K562 (cell line): Measurements from ENCODE around the gene FZD4. TPM values are rescaled to one million over a fixed set of nuclear protein-coding genes. Genes with fewer than 3 reads are reported as not detected.

ENCODE experiments used
- ATAC-seq: fragments of 200-7000 bp; cut with Tn5 transposase; 3 replicates; pipeline ENCODE4 v1.9.1; 2020; ENCODE audit warnings: moderate library complexity
- BruUV-seq: library from RNA; stranded (reverse); fragments of 400-500 nt; replicated peaks from 2 replicates; lab custom pipeline; 2021; lab: Mats Ljungman, UMichigan
- CTCF ChIA-PET: fragments of 300-600 bp; formaldehyde crosslinking; extraction: SDS; loops from one replicate; lab custom pipeline; 2021; ENCODE audit warnings: low intra/inter-chr PET ratio; lab: Yijun Ruan, JAX
- POLR2A ChIA-PET: fragments of 300-600, 350-650 bp; sonication (Branson Sonifier 250); formaldehyde crosslinking; extraction: SDS; loops from one replicate; lab custom pipeline; 2021; ENCODE audit warnings: antibody characterized with exemption, inconsistent platforms; lab: Yijun Ruan, JAX
- DNase-seq, 4 experiments: peaks; one replicate each; pipeline versions ENCODE4 v3.0.0 to v3.0.0-alpha.2; 2011 to 2018; ENCODE audit warnings: low spot score in 3 of 4, mixed read lengths in 3 of 4; ENCODE audit errors: extremely low read depth in 1 of 4
- FAIRE-seq: peaks from 2 replicates; lab custom pipeline; 2011; peaks lifted over from hg19 to GRCh38; lab: Jason Lieb, UNC
- H2AFZ ChIP-seq: 2 replicates; pipeline ENCODE4 v1.6.0; 2011; ENCODE audit warnings: low read depth, low read length, control low read depth, inconsistent platforms
- H3K27ac ChIP-seq: fragments of 200-600 bp; 3 replicates; pipeline ENCODE4 v1.8.0; 2011; ENCODE audit warnings: low read depth, mild to moderate bottlenecking, control low read depth, inconsistent platforms, low read length, moderate library complexity, mixed read lengths; ENCODE audit errors: extremely low read depth
- H3K27me3 ChIP-seq, 2 experiments: fragments of 300-600 bp in 1 of 2; 2 replicates in 1 of 2; 3 replicates in 1 of 2; pipeline versions ENCODE4 v1.6.0 to v1.8.0; 2011; ENCODE audit warnings: inconsistent platforms in 2 of 2, low read length in 2 of 2, mild to moderate bottlenecking in 1 of 2, mixed read lengths in 1 of 2, moderate library complexity in 1 of 2; ENCODE audit not compliant: control insufficient read depth in 2 of 2, insufficient read depth in 2 of 2
- H3K36me3 ChIP-seq: fragments of 300-600 bp; 3 replicates; pipeline ENCODE4 v1.8.0; 2011; ENCODE audit warnings: mild to moderate bottlenecking, low read length, inconsistent platforms; ENCODE audit not compliant: control insufficient read depth, insufficient read depth
- H3K4me1 ChIP-seq, 2 experiments: fragments of 200-600 bp in 1 of 2; replicated peaks in 1 of 2; 2 replicates in 1 of 2; 3 replicates in 1 of 2; pipeline versions ENCODE4 v1.5.1 to v1.8.0; 2011; ENCODE audit warnings: inconsistent platforms in 2 of 2, low read length in 2 of 2, mild to moderate bottlenecking in 1 of 2, mixed read lengths in 1 of 2, moderate library complexity in 1 of 2; ENCODE audit not compliant: control insufficient read depth in 2 of 2, insufficient read depth in 2 of 2
- H3K4me2 ChIP-seq: 2 replicates; pipeline ENCODE4 v1.6.1; 2011; ENCODE audit warnings: low read length, control low read depth, inconsistent platforms, mixed read lengths; ENCODE audit not compliant: insufficient read depth
- H3K4me3 ChIP-seq: fragments of 200-600 bp; sonication (generic), shearing (Covaris generic); 2 replicates; pipeline ENCODE4 v1.5.1; 2016; ENCODE audit warnings: control low read depth, inconsistent platforms
- H3K79me2 ChIP-seq: fragments of 200-600 bp; 3 replicates; pipeline ENCODE4 v1.8.0; 2011; ENCODE audit warnings: low read length, inconsistent platforms; ENCODE audit not compliant: control insufficient read depth, insufficient read depth
- H3K9ac ChIP-seq, 2 experiments: 2 replicates each; pipeline versions ENCODE4 v1.6.0 to v1.6.1; 2011; ENCODE audit warnings: low read depth in 2 of 2, low read length in 2 of 2, control low read depth in 1 of 2, inconsistent platforms in 1 of 2, mild to moderate bottlenecking in 1 of 2, mixed read lengths in 1 of 2; ENCODE audit not compliant: insufficient read depth in 1 of 2
- H3K9me1 ChIP-seq: one replicate; pipeline ENCODE4 v1.6.0; 2011; ENCODE audit warnings: inconsistent platforms, mild to moderate bottlenecking, low read length, moderate library complexity; ENCODE audit not compliant: control insufficient read depth, insufficient read depth
- H3K9me3 ChIP-seq: replicated peaks from 2 replicates; pipeline ENCODE4 v1.5.1; 2011; ENCODE audit warnings: low read depth, low read length, inconsistent platforms; ENCODE audit not compliant: control insufficient read depth, insufficient read depth
- H4K20me1 ChIP-seq: replicated peaks from 2 replicates; pipeline ENCODE4 v1.6.1; 2011; ENCODE audit warnings: low read length, inconsistent platforms, mixed read lengths; ENCODE audit not compliant: control insufficient read depth, insufficient read depth
- ATF2 ChIP-seq: sonication (generic); formaldehyde crosslinking; IDR thresholded peaks from 2 replicates; pipeline ENCODE4 v1.8.1; 2022; ENCODE audit warnings: missing genetic modification reagents
- ZNF316 ChIP-seq: fragments of 450-650 bp; IDR thresholded peaks from 2 replicates; pipeline ENCODE4 v1.6.1; 2016
- WGBS: fragments of 100-300 bp; shearing (Covaris generic); methylation state at CpG from one replicate; pipeline ENCODE4 v1.1.6; 2016; ENCODE audit warnings: low coverage, mixed read lengths; ENCODE audit not compliant: insufficient coverage; ENCODE audit errors: missing lambda C conversion rate; 5-methylcytosine and 5-hydroxymethylcytosine counted together
- in situ Hi-C: fragments of 300-500 bp; cut with MboI; formaldehyde crosslinking; loops from 4 replicates; pipeline ENCODE4 v1.15.0; 2018; ENCODE audit warnings: inconsistent platforms, mixed read lengths
- intact Hi-C: fragments of 100-400 bp; cut with micrococcal nuclease; formaldehyde crosslinking; loops from 2 replicates; pipeline ENCODE4 v1.14.2; 2022
- polyA plus RNA-seq, 8 experiments: library from polyadenylated mRNA; depleted of rRNA in 4 of 8; stranded (reverse) in 5 of 8; unstranded in 3 of 8; fragments of >200 nt; fragmentation: Nextera tagmentation in 2 of 8; fragmentation: Illumina TruSeq in 1 of 8; extraction: Ambion mirVana in 2 of 8; extraction: Trizol in 1 of 8; gene quantifications; 2 replicates each; pipeline versions ENCODE4 v1.2.1 to v1.2.3, GENCODE V29; 2011 to 2014; ENCODE audit warnings: inconsistent platforms in 1 of 8, missing spikeins in 1 of 8
- total RNA-seq, 7 experiments: library from RNA; depleted of rRNA in 6 of 7; stranded (reverse); fragments of >200 nt in 6 of 7; fragmentation: Illumina TruSeq in 2 of 7; extraction: Trizol in 2 of 7; gene quantifications; 2 replicates each; pipeline versions ENCODE4 v1.2.1 to v1.2.3, GENCODE V29; 2011 to 2021; ENCODE audit warnings: low replicate concordance in 1 of 7

FZD4 gene
- total and polyA plus RNA-seq, 9 of the 15 experiments (the other 6 are each of a cell fraction or from before 2014, with no cell fraction given), result 1.2 to 7.9 (median 5.8) TPM

- no peak for TF ChIP-seq ATF2 (CRISPR knock-in tag)
- peak; percentile 23; the same call in 1 of the 2 replicates for TF ChIP-seq ZNF316
- Histone ChIP-seq H3K79me2 (no peaks in the 10 kb centered on the region), H3K4me1 (no peaks in the 10 kb centered on the region; a peak in 1 of 5 replicates), H4K20me1 (no peaks in the 10 kb centered on the region), H3K9ac (no peak overlapping the region), H3K36me3 (no peaks in the 10 kb centered on the region), H3K27me3 (no peaks in the 10 kb centered on the region), H3K4me2 (no peak overlapping the region), H3K9me1 (no peaks in the 10 kb centered on the region), H3K9me3 (no peaks in the 10 kb centered on the region), H3K27ac (no peak overlapping the region), H2AFZ (0 out of 2 replicates have a peak overlapping the region, but pooled peaks have one; percentile 2), H3K4me3 (no peak overlapping the region)
- ChIA-PET CTCF (no interaction called here), POLR2A (no interaction called here)
- no peak for FAIRE-seq
- WGBS, result 51% methylated on average over 7 of the region's 7 CpGs
- DNase-seq, result no peak
- in situ Hi-C loops (no loop called here), intact Hi-C loops (loop anchor here (5.0 kb wide), 1 partner anchor 45 kb away; no protein-coding TSS in a partner anchor)
- no peak for ATAC-seq
- no TSS peak for BruUV-seq
These were observed 26.8 kb upstream of the FZD4 start for GRCh38 chr11:86981777-86982540.
